NCI-H82 treated with DMSO at 0.1 percent for 48 hours (cell line): ENCODE measurements around the gene RTN1.

Experiments
- DNase-seq: peaks from one replicate; lab custom pipeline; 2025; ENCODE audit not compliant: unreplicated experiment; lab: John Stamatoyannopoulos, UW

RTN1 gene

GRCh38 chr14:59870277-59871165 lies at the start of gene RTN1:
Gene RTN1, minus strand, starts transcription at chr14:59870776. Its CDS starts 146 bp downstream, at chr14:59870630.
- DNase-seq, result peak; percentile 99

DNA sequence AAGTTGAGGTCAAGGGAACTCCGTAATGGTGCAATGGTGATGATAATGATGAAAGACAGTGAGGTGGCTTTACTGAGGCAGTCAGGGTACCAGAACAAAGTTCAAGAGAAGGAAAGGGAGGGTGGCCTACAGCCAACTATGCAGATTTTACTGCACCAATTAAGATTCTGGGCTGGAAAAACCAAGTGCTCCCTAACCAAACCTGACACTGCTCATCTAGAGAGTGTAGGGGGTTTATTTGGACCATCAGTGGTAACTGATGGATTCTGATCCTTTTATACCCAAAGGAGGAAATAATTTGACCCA lies 49.8 kb upstream of the RTN1 start:
- no peak for DNase-seq

DNA sequence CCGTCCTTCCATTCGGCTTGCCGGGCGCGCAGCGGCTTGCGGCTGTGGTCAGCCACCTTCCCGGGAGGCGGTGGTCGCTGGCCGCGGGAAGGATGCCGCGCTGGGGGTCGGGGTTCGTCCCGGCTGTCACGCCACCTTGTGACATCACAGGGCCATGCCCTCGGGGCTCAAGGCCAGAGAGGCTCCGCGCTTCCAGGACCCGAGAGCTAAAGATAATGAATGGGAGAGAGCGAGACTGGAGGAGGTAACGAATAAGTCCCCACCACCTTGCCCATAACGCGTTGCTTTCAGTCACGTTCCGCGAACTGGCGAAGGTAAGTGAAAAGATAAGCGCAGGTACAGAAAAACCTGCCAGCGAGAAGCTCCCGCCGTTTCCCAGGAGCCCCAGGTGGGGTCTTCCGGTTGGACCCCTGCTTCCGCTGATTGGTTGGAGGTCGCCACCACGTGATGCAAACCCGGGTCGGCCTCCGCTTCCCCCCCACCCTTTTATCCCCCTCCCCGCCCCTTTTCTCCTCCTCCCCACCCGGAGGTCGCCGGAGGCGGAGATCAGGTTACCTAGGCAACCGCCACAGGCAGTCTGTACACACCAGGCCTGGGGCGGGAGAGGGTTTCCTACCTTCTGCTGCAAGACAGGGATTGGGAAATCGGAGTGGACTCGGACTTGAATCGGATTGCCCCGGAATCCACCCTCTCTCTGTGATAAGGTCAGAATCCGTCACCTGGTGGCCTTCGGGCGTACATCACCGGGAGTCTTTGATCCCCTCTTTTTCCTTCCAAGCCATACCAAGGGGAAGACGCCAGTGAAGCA lies 49.2 kb upstream of the RTN1 start, which contains the start of gene LRRC9:
TSS of gene LRRC9 (plus strand) at position 575 of the 808 bp plus-strand sequence.
- peak; percentile 100 for DNase-seq

DNA sequence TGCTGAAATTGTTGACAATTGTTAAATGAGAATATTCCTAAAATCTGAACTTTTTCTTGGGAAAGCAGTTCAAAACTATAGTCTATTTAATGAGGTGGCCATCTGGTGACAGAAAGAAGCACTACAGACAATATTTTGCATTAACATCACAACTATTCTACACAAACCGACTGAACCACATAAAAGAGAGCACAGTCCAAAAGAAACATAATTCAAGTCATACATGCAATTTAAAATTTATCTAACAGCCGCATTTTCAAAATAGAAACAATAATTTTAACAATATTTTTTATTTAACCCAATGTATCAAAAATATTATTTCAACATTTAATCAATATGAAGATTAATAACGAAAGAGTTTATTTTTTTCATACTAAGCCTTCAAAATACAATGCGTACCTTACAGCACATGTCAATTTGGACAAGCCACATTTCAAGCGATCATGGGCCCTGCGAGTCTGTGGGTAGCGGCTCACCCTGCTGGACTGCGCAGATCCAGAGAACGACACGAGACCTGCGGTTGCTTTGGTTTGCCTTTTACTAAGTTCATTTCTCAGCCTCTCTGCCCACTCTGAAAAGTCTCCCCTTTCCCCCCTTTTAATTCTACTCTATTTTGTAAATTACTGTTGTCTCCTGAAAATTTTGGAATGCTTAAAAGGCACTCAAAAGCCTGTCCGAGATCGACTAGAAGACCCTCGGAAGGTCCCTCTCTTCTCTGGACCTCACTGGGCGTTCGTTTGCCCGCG lies 48.4 kb upstream of the RTN1 start:
- DNase-seq, result peak; percentile 89

DNA sequence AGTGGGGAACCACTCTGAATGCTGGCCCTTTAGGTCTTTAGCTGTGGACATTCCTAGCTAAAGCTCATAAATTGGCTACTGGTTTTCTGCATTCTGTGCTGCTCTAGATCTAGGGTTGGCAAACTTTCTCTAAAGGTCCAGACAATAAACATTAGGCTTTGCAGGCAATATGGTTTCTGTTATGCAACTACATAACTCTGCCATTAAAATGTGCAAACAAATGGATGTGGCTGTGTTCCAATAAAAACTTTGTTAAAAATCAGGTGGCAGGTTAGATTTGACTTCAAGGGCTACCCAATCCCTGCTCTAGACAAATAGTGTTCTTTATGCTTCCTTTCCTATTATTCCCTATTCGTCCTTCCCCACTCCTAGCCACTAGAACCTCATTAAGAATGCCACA lies 42.6 kb upstream of the RTN1 start:
- DNase-seq, result no peak

- no peak for DNase-seq
Observed at GRCh38 chr14:59912443-59912842, 41.9 kb upstream of the RTN1 start.

- no peak for DNase-seq
Observed at GRCh38 chr14:59905188-59905587, 34.6 kb upstream of the RTN1 start.

GRCh38 chr14:59904184-59904583 lies 33.6 kb upstream of the RTN1 start:
- no peak for DNase-seq

DNA sequence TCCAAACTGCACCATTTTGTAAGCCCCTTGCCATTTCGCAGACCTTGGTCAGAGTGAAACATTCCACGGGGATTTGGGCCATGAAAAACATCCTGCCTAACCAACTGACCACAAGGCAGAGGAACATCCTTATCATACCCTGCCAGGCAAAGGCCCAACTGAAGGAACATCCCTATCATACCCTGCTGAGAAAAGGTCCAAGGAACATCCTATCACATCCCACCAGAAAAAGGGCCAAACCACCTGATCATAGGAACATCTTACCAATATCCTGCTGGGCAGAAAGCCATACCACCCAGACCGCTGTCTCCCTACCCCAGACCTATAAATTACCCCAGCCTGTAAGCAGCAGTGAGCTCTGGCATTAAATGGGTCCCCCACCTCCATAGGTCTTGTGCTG lies 30.0 kb upstream of the RTN1 start:
- DNase-seq, result no peak

DNA sequence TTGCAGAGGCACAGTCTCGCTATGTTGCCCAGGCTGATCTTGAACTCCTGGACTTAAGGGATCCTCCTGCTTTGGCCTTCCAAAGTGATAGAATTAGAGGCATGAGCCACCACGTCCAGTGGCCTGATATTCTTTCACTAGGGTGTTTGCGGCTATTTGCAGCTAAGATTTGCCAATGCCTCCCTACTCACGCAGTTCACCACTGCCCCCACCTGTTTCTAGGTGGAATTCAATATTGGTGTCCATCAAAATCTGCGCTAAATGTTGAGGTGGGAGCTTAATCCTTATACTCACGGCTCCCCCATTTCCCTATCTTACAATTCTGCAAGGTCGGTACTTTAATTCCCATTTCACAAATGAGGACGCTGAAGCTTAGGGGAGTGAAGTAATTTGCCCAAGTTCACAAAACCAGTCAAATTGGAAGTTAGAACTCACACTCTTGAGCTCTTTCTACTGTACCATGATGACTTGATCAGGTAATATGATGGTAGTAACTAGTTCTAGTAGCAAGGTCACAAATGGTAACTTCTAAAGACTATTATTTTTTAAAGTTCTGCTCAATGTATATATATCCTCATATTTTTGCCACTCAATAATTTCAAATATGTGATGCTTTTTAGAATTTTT lies 27.3 kb upstream of the RTN1 start:
- peak; percentile 97 for DNase-seq

GRCh38 chr14:59895721-59896120 lies 25.1 kb upstream of the RTN1 start:
- DNase-seq, result no peak

DNA sequence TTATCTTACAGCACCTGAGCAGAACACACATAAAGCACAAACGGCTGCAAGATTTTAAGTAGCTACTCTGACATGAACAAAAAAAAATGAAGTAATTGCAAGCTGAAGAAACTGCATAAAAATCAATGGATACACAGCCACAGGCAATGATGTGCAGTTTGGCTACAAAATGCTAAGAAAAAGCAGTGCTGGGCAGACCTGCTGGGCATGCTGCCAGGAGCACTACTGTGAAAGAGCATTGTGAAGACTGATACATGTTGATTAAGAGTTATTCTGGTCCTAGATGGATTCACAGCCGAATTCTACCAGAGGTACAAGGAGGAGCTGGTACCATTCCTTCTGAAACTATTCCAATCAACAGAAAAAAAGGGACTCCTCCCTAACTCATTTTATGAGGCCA lies 20.1 kb upstream of the RTN1 start:
- DNase-seq, result no peak

DNA sequence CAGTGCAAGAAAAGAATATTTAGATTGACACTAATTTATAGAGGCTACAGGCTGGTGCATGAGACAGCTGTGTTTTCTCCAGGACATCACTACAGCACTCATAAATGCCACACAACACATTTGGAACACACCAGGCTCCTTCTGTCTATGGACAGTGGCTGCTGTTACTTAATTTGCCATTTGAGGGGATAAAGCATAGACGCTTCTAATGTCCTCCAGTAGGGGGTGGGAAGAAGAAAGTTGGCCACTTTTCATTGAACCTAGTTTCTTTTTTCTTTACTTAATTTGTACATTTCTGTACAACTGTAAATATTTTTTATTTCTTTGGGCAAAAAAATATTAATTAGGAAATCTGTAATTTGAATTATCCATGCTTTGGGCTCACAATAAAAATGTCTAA lies 12.4 kb upstream of the RTN1 start:
- DNase-seq, result peak; percentile 73

DNA sequence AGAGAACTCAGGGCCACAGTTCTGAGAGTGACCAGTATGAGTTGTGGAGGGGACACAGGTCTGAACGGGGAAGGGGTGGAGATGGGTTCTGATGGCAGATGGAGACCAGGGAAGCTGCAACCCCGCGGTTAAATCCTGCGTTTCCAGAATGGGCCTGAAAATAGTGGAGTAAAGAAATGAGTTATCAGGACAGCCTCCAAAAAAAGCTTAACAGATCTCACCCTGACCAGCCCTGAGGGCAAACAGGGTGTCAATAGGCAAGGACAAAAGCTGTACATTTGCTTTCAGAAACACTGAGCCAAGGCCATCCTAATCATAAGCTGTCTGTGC lies 555 bp upstream of the RTN1 start:
- DNase-seq, result no peak

DNA sequence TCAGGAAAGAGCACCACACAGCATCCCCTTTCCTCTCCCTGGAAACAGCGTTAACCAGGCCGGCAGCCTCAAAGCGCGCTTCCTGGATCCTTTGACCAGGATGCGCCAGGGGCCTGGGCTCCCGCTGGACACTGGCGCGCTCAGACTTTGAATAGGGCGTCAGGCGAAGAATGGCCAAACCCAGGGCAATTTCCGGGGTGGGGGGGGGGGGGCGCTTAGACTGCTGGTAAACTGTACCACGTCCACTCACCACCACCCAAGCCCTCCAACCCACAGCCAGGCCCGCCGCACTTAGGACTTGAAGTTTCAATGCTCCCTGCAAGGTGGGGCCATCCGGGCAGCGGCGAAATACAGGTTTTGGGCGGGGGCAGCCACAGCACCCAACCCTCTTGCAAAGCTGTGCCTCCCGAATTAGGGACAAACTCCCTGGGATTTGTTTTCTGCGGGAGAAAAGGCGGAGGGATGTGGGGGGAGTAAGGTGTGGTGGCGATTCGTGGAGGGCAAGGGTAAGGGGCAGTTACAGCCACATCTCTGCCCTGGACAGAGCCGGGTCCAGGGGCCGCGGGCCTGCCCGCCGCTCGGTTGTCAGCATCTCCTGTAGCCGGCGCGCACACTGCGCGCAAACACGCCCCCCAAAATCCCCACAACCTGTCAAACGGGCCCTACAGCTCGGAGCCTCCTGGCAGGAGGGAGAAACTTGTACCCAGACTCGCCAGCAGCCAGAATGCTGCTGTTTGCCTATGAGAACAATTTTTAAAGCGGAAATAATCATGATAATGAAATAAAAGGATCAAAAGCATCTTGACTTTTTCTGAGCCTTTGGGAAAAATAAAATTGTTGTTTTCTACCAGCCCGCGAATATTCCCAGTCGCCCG lies 958 bp downstream of the RTN1 start:
- DNase-seq, result no peak

GRCh38 chr14:59868021-59868420 lies 2.6 kb downstream of the RTN1 start:
- no peak for DNase-seq

DNA sequence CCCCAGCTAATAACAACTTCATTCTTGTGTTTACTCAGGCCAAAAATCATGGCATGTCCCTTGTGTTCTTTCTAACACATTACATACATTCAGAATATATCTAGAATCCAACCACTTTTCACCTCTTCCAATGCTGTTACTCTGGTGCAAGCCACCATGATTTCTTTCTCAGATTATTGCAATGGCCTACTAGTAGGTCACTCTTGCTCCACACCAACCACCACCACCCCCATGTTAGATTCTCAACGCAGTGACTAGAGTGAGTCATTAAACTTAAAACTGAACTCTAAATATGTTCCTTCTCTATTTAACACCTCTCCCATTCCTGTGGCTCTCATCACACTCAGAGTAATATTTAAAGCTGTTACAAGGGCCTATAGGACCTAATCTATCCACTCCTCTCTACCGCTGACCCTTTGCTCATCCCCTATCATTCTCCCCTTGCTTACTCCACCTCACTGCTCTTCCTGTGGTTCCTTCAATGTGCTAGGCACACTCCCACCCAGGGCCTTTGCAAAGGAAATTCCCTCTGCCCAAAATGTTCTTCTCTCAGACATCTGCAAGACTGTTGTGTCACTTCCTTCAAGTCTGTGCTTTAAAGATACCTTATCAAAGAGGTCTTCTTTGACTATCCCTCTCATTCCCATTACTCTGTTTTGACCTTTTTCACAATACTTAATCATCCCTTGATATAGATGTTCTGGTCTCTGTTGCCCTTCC lies 6.6 kb downstream of the RTN1 start:
- no peak for DNase-seq

GRCh38 chr14:59857328-59857727 lies 13.2 kb downstream of the RTN1 start:
- DNase-seq, result no peak

GRCh38 chr14:59852350-59852749 lies 18.2 kb downstream of the RTN1 start:
- peak; percentile 67 for DNase-seq

- DNase-seq, result no peak
Observed at GRCh38 chr14:59850458-59850857, 20.1 kb downstream of the RTN1 start.
